Stimulated activated naive CD8-positive, alpha-beta T cell treated with anti-CD3 and anti-CD28 coated beads, Interleukin-15, amount 100 ng/mL, for 72 hours (primary cell): Measurements from ENCODE around the gene MESP2.
"Not testable (repeated sequence)": the region's sequence is repeated elsewhere in the genome, so short reads cannot be mapped to it uniquely, and the experiment has no call there.

Experiments
- ATAC-seq: fragments of 150-1000 bp; cut with Tn5 transposase; 2 replicates; pipeline ENCODE4 v1.10.0; 2021; ENCODE audit warnings: mild to moderate bottlenecking, moderate library complexity
- DNase-seq, 2 donors: peaks; one replicate each; pipeline ENCODE4 v3.0.0; 2021 to 2022
- H3K27ac Mint-ChIP-seq, 2 donors: one replicate each; pipeline ENCODE4 v1.8.0; 2022; ENCODE audit warnings: mild to moderate bottlenecking in 2 of 2, mixed read lengths in 2 of 2, moderate library complexity in 2 of 2
- H3K27me3 Mint-ChIP-seq: one replicate; pipeline ENCODE4 v1.8.0; 2022; ENCODE audit warnings: mixed read lengths
- H3K4me1 Mint-ChIP-seq: one replicate; pipeline ENCODE4 v1.8.0; 2022; ENCODE audit warnings: mild to moderate bottlenecking, mixed read lengths
- H3K4me3 Mint-ChIP-seq, 2 donors: one replicate each; pipeline ENCODE4 v1.8.0; 2022; ENCODE audit warnings: mild to moderate bottlenecking in 2 of 2, mixed read lengths in 2 of 2, moderate library complexity in 1 of 2
- H3K9me3 Mint-ChIP-seq, 2 donors: one replicate each; pipeline ENCODE4 v1.8.0; 2022; ENCODE audit warnings: mixed read lengths in 2 of 2

The MESP2 gene

GRCh38 chr15:89783861-89784685 lies 7.9 kb downstream of the MESP2 start:
- no peak for DNase-seq

GRCh38 chr15:89784686-89784960 lies 8.5 kb downstream of the MESP2 start:
- Mint-ChIP-seq H3K27me3 (peaks cover 17% of the 10 kb centered on the region), H3K9me3 (peaks cover 4 to 9% of the 10 kb centered on the region in 2 donors), H3K4me1 (no peaks in the 10 kb centered on the region), H3K27ac (no peak overlapping the region), H3K4me3 (no peak overlapping the region)
- ATAC-seq (no peak), DNase-seq (no peak)

More at GRCh38 chr15:89783861-89784685, 7.9 kb downstream of the MESP2 start:
- no peaks in the 10 kb centered on the region for H3K4me1 Mint-ChIP-seq
- ATAC-seq, result peak; percentile 33
- no peak overlapping the region for H3K27ac Mint-ChIP-seq
- H3K4me3 Mint-ChIP-seq, result no peak overlapping the region
- peaks cover 19% of the 10 kb centered on the region for H3K27me3 Mint-ChIP-seq
- peaks cover 4 to 9% of the 10 kb centered on the region in 2 donors for H3K9me3 Mint-ChIP-seq

DNA sequence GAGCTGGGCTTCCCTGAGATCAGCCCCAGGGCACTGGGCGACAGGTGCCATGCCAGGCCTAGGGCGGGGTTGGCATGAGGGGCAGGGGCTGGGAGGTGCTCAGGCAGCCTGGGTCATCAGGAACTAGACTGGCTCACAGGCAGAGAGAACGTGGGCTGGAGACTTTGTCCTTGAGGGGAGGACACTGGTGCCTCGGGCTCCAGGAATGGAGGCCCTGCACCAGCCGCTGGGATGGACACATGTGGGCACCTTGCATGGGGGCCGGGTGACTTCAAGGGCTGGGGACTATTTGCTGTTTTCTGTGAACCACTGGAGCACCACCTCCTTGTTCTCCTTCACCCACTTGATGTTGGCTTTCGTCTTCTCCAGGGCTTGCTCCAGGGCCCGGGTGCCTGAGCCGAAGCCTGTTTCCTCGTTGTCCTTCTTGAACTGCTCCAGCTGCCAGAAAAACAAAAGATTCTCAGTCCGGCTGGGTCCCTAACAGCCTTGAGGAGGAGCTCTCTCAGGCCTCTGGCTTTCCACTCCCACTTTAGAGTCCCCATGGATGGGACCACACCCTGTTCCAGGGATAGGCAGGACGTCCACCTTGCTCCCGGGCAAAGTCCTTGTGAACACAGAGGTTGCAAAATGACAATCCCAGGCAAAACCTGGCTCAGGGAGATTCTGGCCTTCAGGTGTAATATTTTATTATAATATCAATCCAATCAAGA lies 9.1 kb downstream of the MESP2 start:
- no peak for ATAC-seq

GRCh38 chr15:89785774-89786140 lies 9.6 kb downstream of the MESP2 start:
- no peak for DNase-seq
- no peak for ATAC-seq
- H3K9me3 Mint-ChIP-seq, result peaks cover 4 to 9% of the 10 kb centered on the region in 2 donors
- no peak overlapping the region for H3K4me3 Mint-ChIP-seq
- H3K27me3 Mint-ChIP-seq, result peaks cover 9% of the 10 kb centered on the region
- no peak overlapping the region for H3K27ac Mint-ChIP-seq
- no peaks in the 10 kb centered on the region for H3K4me1 Mint-ChIP-seq

More for the DNA sequence above, 9.1 kb downstream of the MESP2 start:
- Mint-ChIP-seq H3K27ac (no peak overlapping the region), H3K4me3 (no peak overlapping the region), H3K27me3 (peaks cover 14% of the 10 kb centered on the region), H3K4me1 (no peaks in the 10 kb centered on the region), H3K9me3 (peaks cover 4 to 9% of the 10 kb centered on the region in 2 donors)
- DNase-seq, result no peak

DNA sequence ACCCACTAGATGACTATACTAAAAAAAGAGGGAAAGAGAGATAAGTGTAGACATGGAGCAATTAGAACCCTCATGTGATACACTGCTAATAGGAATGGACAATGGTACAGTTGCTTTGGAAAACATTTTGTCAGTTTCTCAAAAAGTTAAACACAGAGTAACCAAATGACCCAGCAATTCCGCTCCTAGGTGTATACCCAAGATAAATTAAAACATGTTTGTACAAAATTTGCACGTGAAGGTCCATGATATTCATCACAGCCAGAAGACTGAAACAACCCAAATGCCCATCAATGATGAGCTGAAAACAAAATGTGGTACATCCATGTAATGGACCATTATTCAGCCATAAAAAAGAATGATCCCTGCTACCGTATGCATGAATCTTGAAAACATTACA lies 11.8 kb downstream of the MESP2 start:
- peaks cover 4 to 9% of the 10 kb centered on the region in 2 donors for H3K9me3 Mint-ChIP-seq
- H3K27me3 Mint-ChIP-seq, result peaks cover 6% of the 10 kb centered on the region
- no peaks in the 10 kb centered on the region for H3K4me1 Mint-ChIP-seq
- no peak overlapping the region for H3K27ac Mint-ChIP-seq
- ATAC-seq, result no peak
- DNase-seq, result no peak
- H3K4me3 Mint-ChIP-seq, result no peak overlapping the region

- H3K4me1 Mint-ChIP-seq, H3K4me3 Mint-ChIP-seq, H3K9me3 Mint-ChIP-seq, H3K27ac Mint-ChIP-seq, H3K27me3 Mint-ChIP-seq, DNase-seq, ATAC-seq: not testable (repeated sequence)
Observed at GRCh38 chr15:89788585-89788984, 12.5 kb downstream of the MESP2 start.

DNA sequence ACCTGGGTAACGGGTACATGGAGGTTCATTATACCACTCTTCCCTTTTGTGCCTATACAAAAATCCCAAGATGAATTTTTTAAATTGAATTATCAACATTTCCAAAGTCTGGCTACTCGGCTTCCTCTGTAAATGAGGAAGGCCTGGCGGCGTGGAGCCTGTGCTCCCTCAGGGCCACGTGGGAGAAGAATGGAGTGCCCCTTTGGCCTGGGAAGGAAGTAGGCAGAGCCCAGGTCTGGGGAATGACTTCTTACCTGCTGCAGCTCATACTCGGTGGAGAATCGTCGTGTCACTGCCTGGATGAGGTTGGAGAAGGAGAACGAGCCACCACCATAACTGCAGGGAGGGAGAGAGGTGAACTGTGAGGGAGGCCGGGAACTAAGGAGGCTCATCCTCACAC lies 14.1 kb downstream of the MESP2 start:
- ATAC-seq (no peak), DNase-seq (no peak)
- no peaks in the 10 kb centered on the region for H3K4me1 Mint-ChIP-seq
- no peak overlapping the region for H3K4me3 Mint-ChIP-seq
- no peak overlapping the region for H3K27ac Mint-ChIP-seq
- H3K27me3 Mint-ChIP-seq, result peaks cover 6% of the 10 kb centered on the region
- peaks cover 4 to 9% of the 10 kb centered on the region in 2 donors for H3K9me3 Mint-ChIP-seq

DNA sequence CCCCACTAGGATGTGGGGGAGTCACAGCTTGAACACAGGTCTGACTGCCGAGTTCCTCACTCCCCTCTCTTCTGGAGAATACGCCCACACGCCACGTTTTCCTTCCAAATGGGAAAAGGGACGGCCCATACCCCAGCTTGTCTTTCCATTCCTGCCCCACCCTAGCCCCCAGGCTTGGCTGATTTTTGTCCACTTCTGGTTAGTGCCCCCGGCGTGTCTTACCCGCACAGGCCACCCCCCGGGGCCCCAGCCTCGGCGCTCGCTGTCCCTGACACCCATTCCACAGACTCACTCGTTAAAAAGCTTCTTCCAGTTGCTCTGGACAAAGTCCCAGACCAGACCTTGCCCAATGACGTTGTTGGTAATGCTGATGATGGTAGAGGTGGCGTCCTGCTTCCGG lies 14.5 kb downstream of the MESP2 start:
- no peaks in the 10 kb centered on the region for H3K4me1 Mint-ChIP-seq

DNA sequence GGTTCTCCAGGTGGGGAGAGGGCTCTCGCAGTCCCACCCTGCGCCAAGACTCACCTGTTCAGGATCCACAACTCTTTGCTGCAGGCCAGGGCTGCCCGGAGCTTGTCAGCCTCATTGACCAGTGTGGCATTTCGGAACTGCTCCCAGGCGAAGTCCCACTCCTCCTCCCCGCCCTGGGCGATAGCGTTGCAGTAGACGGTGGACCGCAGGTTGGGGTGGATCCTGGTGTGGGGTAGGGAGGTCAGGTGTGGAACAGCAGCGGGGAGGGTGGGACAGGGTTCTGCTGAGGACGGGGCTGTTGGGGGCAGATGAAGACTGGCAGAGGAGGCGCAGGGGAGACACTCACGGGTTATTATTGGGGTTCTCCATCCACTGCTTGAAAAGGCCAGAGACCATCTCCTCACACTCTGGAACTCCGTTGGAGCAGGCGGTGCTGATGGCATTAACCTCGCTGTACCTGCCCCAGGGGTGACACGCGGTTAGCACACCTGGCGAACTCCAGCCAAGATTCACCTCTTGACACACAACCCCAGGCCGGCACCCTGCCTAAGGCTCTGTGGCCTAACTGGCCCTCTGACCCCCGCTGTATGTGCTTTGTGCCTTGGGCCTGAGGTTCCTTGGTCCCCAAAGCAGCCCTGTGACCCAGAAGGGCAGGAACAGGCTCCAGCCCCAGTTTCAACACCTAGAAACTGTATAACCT lies 16.1 kb downstream of the MESP2 start:
- ATAC-seq (no peak), DNase-seq (no peak)
- no peak overlapping the region for H3K4me3 Mint-ChIP-seq
- H3K9me3 Mint-ChIP-seq, result peaks cover 6 to 14% of the 10 kb centered on the region in 2 donors
- peaks cover 6% of the 10 kb centered on the region for H3K27me3 Mint-ChIP-seq
- no peak overlapping the region for H3K27ac Mint-ChIP-seq
- no peaks in the 10 kb centered on the region for H3K4me1 Mint-ChIP-seq

More for the DNA sequence above, 14.5 kb downstream of the MESP2 start:
- no peak overlapping the region for H3K27ac Mint-ChIP-seq
- ATAC-seq, result no peak
- H3K27me3 Mint-ChIP-seq, result peaks cover 6% of the 10 kb centered on the region
- peaks cover 4 to 9% of the 10 kb centered on the region in 2 donors for H3K9me3 Mint-ChIP-seq
- no peak overlapping the region for H3K4me3 Mint-ChIP-seq
- no peak for DNase-seq

DNA sequence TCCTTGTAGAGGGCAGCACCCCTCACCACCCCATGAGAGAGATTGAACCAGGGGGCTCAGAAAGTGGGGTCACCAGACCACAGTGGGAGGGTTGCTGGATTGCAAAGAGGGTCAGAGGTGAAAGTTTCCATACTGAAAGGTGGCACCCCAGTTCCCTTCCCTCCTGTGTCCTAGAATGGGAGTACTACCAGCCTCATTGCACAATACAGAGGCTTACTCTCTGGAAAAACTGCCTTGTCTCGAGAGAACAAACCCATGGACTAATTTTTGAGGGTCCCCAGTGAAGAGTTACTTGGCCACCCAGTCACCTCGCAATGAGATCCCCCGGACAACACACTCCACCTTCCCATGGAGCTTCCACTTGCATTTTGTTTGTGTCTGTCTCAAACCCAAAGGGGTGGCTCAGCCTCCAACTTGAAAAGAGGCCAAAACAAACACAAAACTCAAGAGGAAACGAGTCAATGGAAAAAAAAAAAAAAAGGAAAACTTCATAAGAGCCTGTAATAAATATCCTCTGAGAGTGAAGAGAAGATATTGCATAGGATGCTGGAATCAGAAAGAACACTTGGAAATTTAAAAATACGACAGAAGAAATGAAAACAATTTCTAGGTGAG lies 18.6 kb downstream of the MESP2 start:
- Mint-ChIP-seq H3K27ac (peak overlapping the region in 1 of 2 donors; percentile 34), H3K9me3 (peaks cover 4 to 7% of the 10 kb centered on the region in 2 donors)
- no peak for DNase-seq

DNA sequence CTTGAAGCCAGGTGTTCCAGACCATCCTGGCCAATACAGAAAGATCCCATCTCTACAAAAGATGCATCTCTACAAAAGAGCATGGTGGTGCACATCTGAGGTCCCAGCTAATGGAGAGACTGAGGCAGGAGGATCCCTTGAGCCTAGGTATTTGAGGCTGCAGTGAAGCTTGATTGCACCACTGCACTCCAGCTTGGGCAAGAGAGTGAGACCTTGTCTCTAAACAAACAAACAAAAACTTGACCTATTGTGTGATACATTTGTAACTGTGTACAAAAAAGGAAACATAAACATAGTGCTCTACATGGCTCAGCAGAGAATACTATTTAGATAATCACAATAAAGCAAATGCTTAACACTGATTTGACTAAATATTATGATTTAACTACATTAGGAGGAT lies 19.9 kb downstream of the MESP2 start:
- DNase-seq, result no peak
- ATAC-seq, result no peak
- Mint-ChIP-seq H3K4me1 (no peaks in the 10 kb centered on the region), H3K27ac (no peak overlapping the region), H3K4me3 (no peak overlapping the region), H3K27me3 (no peaks in the 10 kb centered on the region), H3K9me3 (peaks cover 4 to 7% of the 10 kb centered on the region in 2 donors)

More for the DNA sequence above, 18.6 kb downstream of the MESP2 start:
- no peaks in the 10 kb centered on the region for H3K4me1 Mint-ChIP-seq
- ATAC-seq, result no peak
- H3K4me3 Mint-ChIP-seq, result no peak overlapping the region
- no peaks in the 10 kb centered on the region for H3K27me3 Mint-ChIP-seq

DNA sequence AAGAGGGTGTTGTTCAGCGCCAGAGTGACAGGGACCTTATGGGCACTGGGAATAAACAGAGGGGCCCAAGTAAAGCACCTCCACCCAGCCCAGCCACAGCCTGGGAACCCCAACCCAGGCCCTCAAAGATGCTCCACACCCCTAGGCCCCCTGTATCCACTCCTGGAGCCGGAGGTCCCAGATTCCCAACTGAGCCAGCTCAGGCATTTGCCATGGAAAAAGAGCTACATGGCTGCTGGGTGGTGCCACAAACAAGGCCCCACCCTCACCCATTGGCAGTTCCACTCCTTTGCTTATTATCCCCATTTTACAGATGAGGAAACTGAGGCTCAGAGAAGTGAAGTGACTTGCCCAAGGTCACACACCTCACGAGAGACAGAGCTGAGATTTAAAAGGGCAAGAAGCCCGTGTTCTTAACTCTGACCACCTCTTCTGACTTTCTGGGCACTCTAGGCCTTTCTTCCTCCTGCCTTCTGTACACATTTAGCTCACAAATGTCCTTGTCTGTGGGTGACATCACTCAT lies 21.6 kb downstream of the MESP2 start:
- DNase-seq (no peak), ATAC-seq (no peak)
- no peak overlapping the region for H3K4me3 Mint-ChIP-seq
- no peak overlapping the region for H3K27ac Mint-ChIP-seq
- peaks cover 14% of the 10 kb centered on the region for H3K27me3 Mint-ChIP-seq
- no peaks in the 10 kb centered on the region for H3K4me1 Mint-ChIP-seq
- H3K9me3 Mint-ChIP-seq, result peaks cover 4 to 7% of the 10 kb centered on the region in 2 donors

- no peaks in the 10 kb centered on the region for H3K4me1 Mint-ChIP-seq
- H3K27ac Mint-ChIP-seq, result peak overlapping the region; percentile 26 to 61
- no peak for ATAC-seq
- no peak overlapping the region for H3K4me3 Mint-ChIP-seq
- H3K9me3 Mint-ChIP-seq, result peaks cover 4 to 7% of the 10 kb centered on the region in 2 donors
- no peak for DNase-seq
- H3K27me3 Mint-ChIP-seq, result peaks cover 14% of the 10 kb centered on the region
Observed at GRCh38 chr15:89799011-89799911, 23.1 kb downstream of the MESP2 start.

GRCh38 chr15:89799918-89800498 lies 23.9 kb downstream of the MESP2 start:
- Mint-ChIP-seq H3K4me3 (no peak overlapping the region), H3K9me3 (peaks cover 4 to 7% of the 10 kb centered on the region in 2 donors), H3K4me1 (no peaks in the 10 kb centered on the region), H3K27me3 (peaks cover 14% of the 10 kb centered on the region), H3K27ac (peak overlapping the region in 1 of 2 donors; percentile 14)
- no peak for ATAC-seq
- DNase-seq, result no peak
